ENCODE data around the gene CCDC117. TPM values are rescaled to one million over a fixed set of nuclear protein-coding genes. Genes with fewer than 3 reads are reported as not detected.

The CCDC117 gene
- total RNA-seq, 2 donors from 2014 or later: 13.6 to 17.3 TPM

DNA sequence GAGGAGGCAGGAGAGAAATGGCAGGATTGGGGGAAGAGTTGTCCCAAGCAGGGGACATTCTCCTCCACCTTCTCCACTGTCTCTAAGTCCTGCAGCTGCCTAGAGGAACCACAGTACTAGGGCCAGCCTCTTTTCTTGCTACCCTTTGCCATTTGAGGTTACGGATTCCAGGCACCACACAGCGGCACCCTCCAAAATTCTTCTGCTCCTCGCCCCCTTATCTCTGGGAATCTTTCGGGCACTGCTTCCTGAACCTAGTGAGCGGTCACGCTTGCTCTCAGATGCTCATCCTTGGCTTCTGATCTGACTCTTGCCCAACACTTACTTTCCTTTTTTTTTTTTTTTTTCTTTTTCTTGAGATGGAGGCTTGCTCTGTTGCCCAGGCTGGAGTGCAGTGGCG is 54.4 kb downstream of the CCDC117 start:
- peaks cover 0 to 4% of the 10 kb centered on the region in 2 donors for H3K4me1 ChIP-seq
- no peak for DNase-seq (ENCODE audit: low spot score)
- TF ChIP-seq, protein P1, sequence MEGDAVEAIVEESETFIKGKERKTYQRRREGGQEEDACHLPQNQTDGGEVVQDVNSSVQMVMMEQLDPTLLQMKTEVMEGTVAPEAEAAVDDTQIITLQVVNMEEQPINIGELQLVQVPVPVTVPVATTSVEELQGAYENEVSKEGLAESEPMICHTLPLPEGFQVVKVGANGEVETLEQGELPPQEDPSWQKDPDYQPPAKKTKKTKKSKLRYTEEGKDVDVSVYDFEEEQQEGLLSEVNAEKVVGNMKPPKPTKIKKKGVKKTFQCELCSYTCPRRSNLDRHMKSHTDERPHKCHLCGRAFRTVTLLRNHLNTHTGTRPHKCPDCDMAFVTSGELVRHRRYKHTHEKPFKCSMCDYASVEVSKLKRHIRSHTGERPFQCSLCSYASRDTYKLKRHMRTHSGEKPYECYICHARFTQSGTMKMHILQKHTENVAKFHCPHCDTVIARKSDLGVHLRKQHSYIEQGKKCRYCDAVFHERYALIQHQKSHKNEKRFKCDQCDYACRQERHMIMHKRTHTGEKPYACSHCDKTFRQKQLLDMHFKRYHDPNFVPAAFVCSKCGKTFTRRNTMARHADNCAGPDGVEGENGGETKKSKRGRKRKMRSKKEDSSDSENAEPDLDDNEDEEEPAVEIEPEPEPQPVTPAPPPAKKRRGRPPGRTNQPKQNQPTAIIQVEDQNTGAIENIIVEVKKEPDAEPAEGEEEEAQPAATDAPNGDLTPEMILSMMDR (IDR thresholded peaks at IDR 0.05): no peak
- H3K27ac ChIP-seq: no peak overlapping the region
- H3K36me3 ChIP-seq: no peaks in the 10 kb centered on the region
- H3K27me3 ChIP-seq: no peaks in the 10 kb centered on the region
- no peaks in the 10 kb centered on the region for H3K9me3 ChIP-seq
- no peak overlapping the region for H3K4me3 ChIP-seq

DNA sequence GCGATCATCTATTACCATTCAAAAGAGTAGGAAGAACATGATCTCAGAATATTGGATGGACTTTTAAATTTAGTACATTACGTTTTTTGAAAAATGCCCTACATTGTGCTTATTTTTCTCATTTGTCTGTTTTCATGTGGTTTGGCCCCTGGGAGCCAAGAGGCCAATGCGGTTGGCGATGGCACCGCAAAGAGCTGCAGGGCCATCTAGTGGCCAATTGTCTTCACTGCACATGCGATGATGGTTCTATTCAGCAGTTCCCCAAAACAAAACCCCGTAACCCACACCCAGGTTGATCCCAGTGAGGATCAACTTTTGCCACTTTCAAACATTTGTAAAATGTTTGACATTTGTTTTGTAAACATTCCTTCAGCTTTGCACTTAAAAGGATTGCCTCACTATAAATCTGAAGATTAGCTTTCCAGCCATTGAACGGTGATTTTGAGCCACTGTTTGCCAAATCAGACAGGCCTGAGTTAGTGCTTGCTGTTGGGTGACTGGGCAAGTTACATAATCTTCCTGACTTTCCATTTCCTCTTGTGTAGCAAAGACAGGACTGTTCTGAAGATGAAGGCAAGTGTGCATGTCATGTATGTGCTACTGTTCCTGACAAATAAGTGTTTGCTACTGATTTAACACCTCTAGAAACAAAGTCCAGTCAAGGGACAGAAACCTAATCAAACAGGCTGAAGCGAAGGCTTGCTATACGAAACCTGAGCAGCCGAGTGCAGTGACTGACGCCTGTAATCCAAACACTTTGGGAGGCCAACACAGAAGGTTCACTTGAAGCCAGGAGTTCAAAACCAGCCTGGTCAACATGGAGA is 57.1 kb downstream of the CCDC117 start:
- peak; percentile 83 for DNase-seq (ENCODE audit: low spot score)
- Histone ChIP-seq H3K27ac (no peak overlapping the region), H3K36me3 (no peaks in the 10 kb centered on the region), H3K4me3 (no peak overlapping the region), H3K4me1 (peaks cover 0 to 4% of the 10 kb centered on the region in 2 donors), H3K9me3 (no peaks in the 10 kb centered on the region), H3K27me3 (no peaks in the 10 kb centered on the region)
- TF ChIP-seq, protein P1 (IDR thresholded peaks at IDR 0.05): peak; percentile 87 to 98

DNA sequence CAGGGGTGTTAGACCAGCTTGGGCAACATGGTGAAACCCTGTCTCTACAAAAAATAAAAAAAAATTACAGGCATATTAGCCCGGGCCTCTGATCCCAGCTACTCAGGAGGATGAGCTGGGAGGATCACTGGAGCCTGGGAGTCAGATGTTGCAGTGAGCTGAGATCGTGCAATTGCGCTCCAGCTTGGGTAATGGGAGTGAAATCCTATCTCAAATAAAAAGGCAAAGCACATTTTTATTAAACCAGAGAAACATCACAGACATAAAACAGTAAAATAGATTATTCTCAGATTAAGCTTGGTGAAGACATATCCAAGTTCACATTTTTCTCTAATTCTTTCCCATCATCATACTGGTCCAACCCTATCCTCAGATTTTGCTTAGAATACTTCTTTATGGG is 57.9 kb downstream of the CCDC117 start:
- H3K4me1 ChIP-seq: peaks cover 0 to 4% of the 10 kb centered on the region in 2 donors
- no peak for DNase-seq (ENCODE audit: low spot score)
- H3K9me3 ChIP-seq: no peaks in the 10 kb centered on the region
- H3K36me3 ChIP-seq: no peaks in the 10 kb centered on the region
- no peak overlapping the region for H3K4me3 ChIP-seq
- TF ChIP-seq, protein P1 (IDR thresholded peaks at IDR 0.05): no peak
- no peaks in the 10 kb centered on the region for H3K27me3 ChIP-seq
- H3K27ac ChIP-seq: no peak overlapping the region

DNA sequence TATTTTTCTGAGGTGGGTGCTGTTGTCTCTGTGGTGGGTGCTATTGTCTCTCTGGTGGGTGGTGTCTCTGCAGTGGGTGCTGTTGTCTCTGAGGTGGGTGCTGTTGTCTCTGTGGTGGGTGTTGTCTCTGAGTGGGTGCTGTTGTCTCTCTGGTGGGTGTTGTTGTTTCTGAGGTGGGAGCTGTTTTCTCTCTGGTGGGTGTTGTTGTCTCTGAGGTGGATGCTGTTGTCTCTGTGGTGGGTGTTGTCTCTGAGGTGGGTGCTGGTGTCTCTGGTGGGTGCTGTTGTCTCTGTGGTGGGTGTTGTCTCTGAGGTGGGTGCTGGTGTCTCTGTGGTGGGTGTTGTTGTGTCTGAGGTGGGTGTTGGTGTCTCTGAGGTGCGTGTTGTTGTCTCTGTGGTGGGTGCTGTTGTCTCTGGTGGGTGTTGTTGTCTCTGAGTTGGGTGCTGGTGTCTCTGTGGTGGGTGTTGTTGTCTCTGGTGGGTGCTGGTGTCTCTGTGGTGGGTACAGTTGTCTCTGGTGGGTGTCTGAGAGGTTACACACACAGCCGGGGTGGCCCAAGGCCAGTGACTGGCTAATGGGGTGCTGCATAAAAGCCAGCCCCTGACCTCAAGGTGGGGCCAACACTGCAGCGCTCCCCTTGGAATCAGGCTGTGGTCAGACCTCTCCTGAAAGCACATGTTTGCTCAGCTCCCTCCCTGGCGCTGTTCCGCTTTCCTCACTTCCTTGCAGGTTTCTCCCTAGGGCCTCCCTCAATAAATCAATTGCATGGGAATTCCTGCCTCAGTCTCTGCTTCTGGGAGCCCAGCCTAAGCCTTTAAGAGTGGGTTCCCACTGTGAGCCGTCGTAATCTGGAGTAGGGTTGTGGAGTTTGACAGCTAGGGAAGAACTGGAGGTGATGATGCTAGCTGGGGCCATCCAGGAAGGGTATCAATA is 58.9 kb downstream of the CCDC117 start:
- TF ChIP-seq, protein P1 (IDR thresholded peaks at IDR 0.05): no peak
- DNase-seq (ENCODE audit: low spot score): no peak

DNA sequence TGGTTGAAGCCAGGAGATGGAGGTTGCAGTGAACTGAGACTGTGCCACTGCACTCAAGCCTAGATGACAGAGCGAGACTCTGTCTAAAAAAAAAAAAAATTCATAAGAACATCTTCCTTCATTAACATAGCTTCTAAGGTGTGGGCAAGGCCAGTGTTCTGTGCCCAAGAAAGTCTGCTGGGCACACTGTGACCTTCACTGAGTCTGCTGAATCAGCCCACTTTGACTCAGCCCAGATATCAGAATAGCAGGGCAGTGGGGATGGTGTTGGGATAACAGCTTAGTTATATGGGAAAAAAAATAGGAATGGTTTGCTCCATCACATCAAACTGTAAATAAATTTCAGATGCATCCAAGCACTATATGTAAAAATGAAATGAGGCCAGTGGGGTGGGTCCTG is 60.2 kb downstream of the CCDC117 start:
- no peak overlapping the region for H3K4me3 ChIP-seq
- H3K36me3 ChIP-seq: no peaks in the 10 kb centered on the region
- DNase-seq (ENCODE audit: low spot score): no peak
- no peaks in the 10 kb centered on the region for H3K9me3 ChIP-seq
- H3K27me3 ChIP-seq: no peaks in the 10 kb centered on the region
- TF ChIP-seq, protein P1 (IDR thresholded peaks at IDR 0.05): no peak
- H3K4me1 ChIP-seq: peaks cover 0 to 4% of the 10 kb centered on the region in 2 donors
- no peak overlapping the region for H3K27ac ChIP-seq

More for the DNA sequence above, 58.9 kb downstream of the CCDC117 start:
- no peak overlapping the region for H3K4me3 ChIP-seq
- H3K27me3 ChIP-seq: no peaks in the 10 kb centered on the region
- no peaks in the 10 kb centered on the region for H3K36me3 ChIP-seq
- no peaks in the 10 kb centered on the region for H3K9me3 ChIP-seq
- no peak overlapping the region for H3K27ac ChIP-seq
- peaks cover 0 to 4% of the 10 kb centered on the region in 2 donors for H3K4me1 ChIP-seq

Data from right atrium auricular region (tissue), 2 donors.